NCI-H748 treated with DMSO at 0.1 percent for 48 hours (cell line): ENCODE data around the gene IL1F10.

Experiments used
- DNase-seq: peaks from one replicate; lab custom pipeline; 2025; lab: John Stamatoyannopoulos, UW

Gene IL1F10

DNA sequence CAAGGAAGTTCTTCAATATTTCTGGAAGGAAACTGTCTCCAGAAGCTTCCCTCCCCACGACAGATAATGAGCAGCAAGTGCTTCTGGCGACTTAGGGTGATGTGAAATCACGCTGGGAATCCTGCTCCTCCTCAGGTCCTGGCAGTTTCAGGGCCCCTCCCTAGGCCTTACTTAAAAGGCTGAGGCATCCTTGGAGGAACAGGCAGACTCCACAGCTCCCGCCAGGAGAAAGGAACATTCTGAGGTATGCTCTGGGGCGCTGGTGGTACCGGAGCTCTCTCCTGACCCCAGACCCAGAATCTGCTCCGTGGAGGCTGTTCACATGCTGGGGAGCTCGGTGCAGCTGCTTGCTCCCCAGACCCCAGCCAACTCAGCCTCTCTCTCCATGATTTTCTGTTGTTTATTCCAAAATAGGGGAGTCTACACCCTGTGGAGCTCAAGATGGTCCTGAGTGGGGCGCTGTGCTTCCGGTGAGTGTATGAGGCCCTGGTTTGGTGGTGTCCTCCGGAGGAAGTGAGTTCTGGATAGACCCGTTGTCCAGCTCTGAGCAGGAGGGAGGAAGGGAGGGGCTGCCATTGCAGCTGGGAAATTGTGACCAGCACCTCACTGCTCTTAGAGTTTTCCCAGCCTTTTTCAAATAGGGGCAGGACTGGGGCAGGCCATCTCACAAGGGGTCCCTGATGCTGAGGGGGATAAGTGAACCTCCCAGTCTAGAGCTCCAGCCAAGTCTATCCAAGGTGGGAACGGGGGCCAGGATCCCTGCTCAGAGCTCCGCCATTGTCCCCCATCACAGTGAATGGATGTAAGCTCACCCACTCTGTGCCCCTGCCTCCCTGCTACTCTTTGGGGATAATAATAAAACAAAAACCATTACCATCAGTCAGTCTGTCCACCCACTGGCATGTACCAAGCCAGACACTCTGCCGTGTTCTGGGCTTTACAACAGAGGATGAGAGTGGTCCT is 8.5 kb upstream of the IL1F10 start, which contains the start of gene IL36RN:
TSS of gene IL36RN (plus strand) at position 201 of the 963 bp plus-strand sequence. CDS start at position 442, 241 bp downstream.
- DNase-seq = no peak

DNA sequence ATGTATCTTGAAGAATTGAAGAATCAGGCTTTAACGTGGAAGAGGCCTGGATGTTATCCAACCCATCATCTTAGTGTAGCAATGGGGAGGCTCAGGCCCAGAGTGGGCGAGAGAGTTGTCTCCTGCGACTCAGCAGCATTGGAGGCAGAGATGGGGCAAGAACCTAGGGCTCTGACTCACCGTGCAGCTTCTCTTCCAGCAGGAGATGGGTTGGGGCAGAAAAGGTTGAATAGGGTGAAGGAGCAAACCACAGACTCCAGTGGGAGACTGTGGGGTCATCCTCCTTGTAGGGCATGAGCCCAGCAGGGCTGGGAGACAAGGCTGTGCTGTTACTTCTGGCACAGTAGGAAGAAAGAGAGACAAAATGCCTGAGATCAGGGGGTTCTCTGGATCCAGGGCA is 7.4 kb upstream of the IL1F10 start:
- no peak for DNase-seq

DNA sequence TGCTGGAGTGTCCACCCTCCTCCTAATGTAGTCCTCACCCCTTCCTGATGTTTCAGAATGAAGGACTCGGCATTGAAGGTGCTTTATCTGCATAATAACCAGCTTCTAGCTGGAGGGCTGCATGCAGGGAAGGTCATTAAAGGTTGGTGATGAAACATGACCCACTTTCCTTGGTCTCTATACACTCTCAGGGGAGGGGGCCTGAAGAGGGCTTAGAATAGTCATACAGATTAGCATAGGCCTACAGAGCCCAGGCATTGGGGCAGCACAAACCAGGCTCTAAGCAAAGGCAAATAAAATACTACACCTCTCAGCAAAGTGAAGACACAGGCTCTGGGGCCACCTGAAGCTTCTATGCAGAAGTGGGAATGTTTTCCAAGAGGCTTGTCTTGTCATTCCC is 7.0 kb upstream of the IL1F10 start:
- DNase-seq = no peak

- no peak for DNase-seq
These were observed 6.5 kb upstream of the IL1F10 start for GRCh38 chr2:113061241-113061640.

DNA sequence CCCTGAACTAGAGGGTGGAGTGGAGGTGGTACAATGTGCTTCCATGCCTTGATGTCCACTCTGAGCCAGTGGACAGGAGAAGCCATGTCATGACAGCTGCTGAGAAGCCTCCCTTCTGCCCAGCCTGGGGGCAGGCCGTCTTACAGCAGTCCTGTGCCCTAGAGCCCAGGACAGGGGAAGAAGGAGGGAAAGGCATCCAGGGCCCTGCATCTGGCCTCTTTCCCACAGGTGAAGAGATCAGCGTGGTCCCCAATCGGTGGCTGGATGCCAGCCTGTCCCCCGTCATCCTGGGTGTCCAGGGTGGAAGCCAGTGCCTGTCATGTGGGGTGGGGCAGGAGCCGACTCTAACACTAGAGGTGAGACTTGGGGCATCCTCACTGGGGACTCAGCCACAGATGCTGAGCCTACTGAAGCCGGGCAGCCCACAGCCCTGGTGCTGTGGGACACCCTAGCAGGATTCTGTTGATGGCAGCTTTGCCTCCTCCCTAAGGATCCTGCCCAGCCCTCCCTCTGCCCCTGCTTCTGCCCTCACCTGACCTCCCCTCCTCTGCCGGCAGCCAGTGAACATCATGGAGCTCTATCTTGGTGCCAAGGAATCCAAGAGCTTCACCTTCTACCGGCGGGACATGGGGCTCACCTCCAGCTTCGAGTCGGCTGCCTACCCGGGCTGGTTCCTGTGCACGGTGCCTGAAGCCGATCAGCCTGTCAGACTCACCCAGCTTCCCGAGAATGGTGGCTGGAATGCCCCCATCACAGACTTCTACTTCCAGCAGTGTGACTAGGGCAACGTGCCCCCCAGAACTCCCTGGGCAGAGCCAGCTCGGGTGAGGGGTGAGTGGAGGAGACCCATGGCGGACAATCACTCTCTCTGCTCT is 5.6 kb upstream of the IL1F10 start:
- DNase-seq = no peak

DNA sequence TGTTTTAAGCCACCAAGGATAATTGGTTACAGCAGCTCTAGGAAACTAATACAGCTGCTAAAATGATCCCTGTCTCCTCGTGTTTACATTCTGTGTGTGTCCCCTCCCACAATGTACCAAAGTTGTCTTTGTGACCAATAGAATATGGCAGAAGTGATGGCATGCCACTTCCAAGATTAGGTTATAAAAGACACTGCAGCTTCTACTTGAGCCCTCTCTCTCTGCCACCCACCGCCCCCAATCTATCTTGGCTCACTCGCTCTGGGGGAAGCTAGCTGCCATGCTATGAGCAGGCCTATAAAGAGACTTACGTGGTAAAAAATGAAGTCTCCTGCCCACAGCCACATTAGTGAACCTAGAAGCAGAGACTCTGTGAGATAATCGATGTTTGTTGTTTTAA is 3.5 kb upstream of the IL1F10 start:
- DNase-seq = no peak

- DNase-seq = no peak
These were observed 2.9 kb upstream of the IL1F10 start for GRCh38 chr2:113064898-113065297.

DNA sequence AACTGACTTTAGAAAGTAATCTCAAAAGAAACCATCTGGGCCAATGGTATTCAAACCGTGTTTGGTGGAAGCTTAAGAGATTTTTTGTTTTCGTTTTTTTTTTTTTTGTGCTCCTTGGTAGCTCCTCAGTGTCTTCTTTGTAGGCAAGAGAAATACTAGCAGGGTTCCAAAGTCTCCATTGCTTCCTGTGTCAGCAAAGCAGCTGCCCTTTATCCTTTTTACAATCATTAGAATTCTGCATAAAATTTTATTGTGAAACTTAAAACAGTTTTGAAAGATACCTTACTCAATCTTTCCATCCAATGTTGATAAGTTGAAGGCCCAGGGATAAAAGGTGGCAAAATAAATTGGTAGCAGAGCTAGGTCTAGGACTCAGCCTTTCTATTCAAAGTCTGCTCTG is 479 bp downstream of the IL1F10 start:
- no peak for DNase-seq

DNA sequence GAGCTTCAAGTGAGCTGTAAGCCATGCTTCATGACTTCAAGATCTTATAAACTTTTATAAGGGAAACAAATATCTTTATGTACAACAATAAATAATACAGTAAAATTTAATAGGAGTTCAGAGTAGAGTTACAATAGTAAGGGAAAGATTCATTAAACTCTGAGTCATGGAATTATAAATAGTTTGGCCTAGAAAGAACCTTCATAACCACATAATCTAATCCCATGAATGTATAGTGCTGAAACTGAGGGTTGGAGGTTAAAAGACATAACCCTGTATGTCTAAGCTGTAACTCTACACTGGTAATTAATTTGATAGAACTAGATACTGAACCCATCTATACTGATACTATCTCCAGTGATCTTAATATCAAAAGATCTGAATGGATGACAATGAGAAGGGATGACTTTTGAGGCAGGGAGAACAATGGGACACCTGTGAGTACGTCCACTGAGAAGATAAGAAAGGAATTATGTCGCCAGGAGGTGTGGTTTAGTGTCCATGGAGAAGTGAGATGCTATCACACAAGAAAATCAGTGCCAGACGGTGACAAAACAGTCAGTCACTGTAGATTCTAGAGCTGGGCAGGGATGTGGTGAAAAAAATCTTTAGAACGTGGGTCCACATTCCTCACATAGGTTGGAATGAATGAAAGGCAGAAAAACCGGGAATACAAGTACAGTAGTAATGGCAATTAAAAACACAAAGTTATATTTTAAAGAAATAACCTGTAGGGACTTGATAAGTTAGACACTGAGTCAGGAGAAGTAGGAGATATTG is 1.1 kb downstream of the IL1F10 start:
- DNase-seq = no peak

DNA sequence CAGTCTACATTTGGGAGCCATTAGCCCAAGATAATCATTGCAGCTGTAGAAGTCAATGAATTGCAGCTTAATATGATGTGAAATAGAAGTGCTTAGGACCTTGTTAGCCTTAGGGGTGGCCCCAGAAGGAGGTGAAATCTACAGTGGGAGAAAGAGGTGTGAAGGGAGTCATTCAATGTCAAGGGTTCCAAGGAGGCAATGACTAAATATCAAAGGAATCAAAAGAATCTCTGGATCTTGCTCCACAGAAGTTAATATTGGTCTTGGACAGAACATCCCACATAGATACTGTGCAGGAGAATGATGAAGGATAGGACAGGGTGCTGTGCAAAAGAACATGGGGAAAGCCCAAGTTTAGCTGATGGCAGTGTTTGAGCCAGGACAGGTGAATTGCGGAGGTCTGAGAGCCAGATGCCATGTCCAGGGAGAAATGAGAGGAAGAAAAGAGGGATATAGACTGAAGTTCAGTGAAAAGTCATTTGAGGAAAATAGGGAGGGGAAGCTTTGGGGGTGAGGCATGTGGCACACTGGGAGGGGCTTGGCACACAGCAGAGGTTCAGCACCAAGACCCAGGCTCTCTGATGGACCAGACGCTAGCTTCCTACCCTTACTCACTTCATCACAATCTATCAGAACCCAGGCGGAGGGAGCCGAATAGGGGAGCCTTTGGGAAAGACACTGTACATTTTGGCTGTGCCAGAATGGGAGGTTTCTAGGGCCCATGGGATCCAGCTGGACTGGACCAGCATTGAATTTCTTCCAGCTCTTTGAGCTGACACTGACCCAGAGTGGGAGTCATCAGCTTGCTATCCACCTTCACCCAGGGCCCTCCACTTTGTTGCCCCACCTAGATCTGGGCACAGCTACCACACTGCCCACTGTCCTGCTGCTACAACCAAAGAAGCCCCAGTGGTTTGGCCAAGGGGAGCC is 2.2 kb downstream of the IL1F10 start:
- DNase-seq = no peak

GRCh38 chr2:113070606-113070975 is 2.8 kb downstream of the IL1F10 start:
- DNase-seq = no peak

GRCh38 chr2:113072584-113072983 is 4.8 kb downstream of the IL1F10 start:
- DNase-seq = no peak

DNA sequence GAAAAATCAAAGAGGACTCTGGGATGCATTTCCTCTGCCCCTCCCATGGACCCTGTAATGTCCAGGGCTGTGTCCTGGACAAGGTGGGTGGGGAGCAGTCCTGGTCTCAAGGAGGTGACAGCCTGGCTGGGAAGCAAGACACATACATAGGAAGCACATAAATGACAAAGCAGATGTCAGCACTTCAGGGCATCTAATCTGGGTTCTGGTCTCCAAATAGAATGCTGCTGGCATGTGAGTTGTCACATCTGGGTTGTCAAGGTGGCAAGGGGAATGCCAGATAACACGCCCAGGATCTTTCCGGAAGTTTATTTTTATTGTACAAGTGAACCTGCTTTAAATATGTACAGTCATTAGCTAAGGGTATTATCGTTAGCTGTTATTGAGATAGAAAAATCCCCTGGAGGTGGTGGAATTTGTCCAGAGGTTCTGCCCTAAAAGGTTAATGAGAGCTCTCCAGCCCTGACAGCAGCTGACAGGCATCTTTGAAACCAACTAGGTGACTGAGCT is 5.6 kb downstream of the IL1F10 start:
- DNase-seq = no peak

- DNase-seq = no peak
These were observed 7.3 kb downstream of the IL1F10 start for GRCh38 chr2:113075030-113075429.

DNA sequence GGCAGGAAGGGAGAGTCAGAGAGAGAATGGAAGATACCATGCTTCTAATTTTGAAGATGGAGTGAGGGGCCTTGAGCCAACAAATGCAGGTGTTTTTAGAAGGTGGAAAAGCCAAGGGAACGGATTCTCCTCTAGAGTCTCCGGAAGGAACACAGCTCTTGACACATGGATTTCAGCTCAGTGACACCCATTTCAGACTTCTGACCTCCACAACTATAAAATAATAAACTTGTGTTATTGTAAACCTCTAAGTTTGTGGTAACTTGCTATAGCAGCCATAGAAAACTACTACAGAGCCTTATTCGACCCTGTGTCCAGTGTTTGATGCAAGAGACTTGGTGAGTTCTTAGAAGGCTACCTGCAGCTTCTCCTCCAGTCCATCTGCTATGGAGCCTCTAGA is 7.8 kb downstream of the IL1F10 start:
- no peak for DNase-seq

DNA sequence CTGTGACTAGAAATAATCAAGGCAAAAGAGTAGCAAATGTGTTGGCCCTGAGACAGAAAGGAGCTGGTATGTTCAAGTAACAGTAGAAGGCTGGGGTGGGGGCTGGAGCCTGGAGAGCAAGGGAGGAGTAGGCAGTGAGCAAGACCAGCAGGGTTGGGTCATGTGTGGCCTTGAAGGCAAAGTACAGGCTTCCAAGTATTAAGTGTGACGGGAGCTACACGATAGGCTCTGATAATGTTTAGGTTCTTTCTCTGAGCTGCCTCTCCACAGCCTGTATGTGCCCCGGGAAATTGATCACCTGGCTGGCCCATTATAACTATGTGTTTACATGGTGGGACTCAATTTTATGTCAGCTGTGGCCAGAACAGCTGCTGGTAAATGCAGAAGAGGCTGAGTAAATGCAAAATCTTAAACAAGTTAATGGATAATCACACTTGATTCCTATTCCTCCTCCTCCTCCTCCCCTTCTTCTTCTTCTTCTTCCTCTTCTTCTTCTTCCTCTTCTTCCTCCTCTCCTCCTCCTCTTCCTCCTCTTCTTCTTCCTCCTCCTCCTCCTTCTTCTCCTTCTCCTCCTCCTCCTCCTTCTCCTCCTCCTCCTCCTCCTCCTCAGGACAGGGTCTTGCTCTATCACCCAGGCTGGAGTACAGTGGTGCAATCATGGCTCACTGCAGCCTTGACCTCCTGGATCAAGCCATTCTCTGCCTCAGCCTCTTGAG is 9.3 kb downstream of the IL1F10 start:
- DNase-seq = no peak

DNA sequence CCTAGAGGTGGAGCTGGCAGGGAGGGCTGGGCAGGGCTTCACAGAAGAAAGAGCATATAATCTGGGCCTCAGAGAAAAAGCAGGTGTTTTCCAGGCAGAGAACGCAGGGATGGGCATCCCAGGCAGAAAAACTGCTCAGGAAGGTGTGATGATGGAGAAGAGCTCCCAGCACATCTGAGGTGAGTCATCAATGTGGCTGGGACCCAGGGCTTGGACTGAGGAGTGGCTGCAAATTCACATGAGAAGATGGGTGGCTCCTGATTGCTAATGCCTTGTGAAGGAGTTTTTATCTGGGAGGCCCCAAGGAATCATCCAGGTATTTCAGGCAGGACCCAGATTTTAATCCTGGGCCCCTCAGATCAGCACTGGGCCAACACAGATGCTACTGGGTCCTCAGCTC is 10.2 kb downstream of the IL1F10 start:
- DNase-seq = no peak

DNA sequence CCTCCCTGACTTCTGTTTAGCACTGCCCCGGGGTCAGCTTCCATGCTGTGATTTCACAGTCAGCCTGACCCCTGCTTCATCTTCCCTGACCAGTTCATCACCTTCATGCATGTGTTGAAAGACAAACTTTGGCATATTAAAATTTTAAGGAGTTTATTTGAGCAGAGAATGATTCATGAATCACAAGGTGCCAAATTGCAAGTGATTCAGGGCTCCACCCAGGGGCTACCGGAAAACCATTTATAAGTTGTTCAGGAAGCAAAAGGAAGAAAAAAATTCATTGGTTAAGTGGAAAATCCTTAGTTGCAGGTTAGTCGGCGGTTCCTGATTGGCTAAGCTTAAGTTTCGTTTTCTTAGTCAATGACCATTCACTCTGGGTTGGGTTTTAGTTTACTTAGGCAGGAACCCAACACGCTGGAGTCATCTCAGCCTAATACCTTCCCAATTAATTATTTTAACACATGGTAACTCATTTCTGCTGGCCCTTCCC is 10.6 kb downstream of the IL1F10 start:
- no peak for DNase-seq

- no peak for DNase-seq
These were observed 11.4 kb downstream of the IL1F10 start for GRCh38 chr2:113079131-113079530.

- DNase-seq = peak; percentile 1
These were observed 12.4 kb downstream of the IL1F10 start for GRCh38 chr2:113080134-113080533.
